Measurements from ENCODE around the gene FLT3.
"Not testable (repeated sequence)": the region's sequence is repeated elsewhere in the genome, so short reads cannot be mapped to it uniquely, and the experiment has no call there.

FLT3 gene

GRCh38 chr13:28100150-28101121 is at the start of gene FLT3:
FLT3 (minus strand) TSS chr13:28100576; CDS start chr13:28100510, 66 bp downstream.
- in situ Hi-C loops (cut with MboI; ENCODE audit: low sequenced_read_pairs), result no loop called here

DNA sequence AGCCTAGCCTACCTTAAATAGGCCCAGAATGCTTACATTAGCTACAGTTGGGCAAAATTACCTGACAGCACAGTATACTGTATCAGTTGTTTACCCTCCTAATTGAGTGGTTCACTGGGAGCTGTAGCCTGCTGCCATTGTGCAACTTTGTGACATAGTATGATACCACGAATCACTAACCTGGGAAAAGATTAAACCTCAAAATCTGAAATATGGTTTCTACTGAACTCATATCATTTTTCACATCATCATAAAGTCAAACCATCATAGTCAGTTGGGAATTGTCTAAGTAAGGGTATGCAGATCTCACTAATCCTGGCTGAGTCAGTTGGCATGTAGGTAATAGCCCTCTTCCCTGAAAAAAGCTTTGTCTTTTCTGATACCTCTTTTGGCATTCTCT is 47.1 kb upstream of the FLT3 start:
- in situ Hi-C loops (cut with MboI; ENCODE audit: low sequenced_read_pairs), result no loop called here

DNA sequence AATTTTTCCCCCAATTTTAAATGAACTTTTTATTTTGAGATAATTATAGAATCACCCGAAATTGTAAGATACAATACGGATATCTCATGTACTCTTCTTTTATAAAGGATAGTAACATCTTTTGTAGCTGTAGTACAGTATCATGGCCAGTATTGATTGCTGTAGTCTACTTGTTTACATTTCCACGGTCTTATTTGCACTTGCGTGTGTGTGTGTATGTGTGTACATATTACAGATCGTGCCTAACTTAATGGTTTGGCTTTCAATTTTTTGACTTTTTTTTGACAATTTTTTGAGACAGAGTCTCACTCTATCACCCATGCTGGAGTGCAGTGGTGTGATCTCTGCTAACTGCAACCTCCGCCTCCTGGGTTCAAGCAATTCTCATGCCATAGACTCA is 44.7 kb upstream of the FLT3 start:
- in situ Hi-C loops (cut with MboI; ENCODE audit: low sequenced_read_pairs), result no loop called here

DNA sequence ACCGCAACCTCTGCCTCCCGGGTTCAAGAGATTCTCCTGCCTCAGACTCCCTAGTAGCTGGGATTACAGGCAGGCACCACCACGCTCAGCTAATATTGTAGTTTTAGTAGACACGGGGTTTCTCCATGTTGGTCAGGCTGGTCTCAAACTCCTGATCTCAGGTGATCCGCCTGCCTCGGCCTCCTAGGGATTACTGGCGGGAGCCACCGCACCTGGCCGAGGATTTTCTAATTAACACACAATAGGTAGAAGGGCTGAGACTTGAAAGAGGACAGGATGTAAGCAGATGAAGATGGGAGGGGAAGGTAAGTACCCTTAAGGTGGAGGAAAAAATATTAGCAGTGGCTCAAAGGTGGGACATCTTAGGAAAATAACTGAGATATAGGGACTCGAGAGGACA is 41.2 kb upstream of the FLT3 start:
- in situ Hi-C loops (cut with MboI; ENCODE audit: low sequenced_read_pairs), result not testable (repeated sequence)

GRCh38 chr13:28140433-28141125 is 40.2 kb upstream of the FLT3 start:
- in situ Hi-C loops (cut with MboI; ENCODE audit: low sequenced_read_pairs), result no loop called here

- in situ Hi-C loops (cut with MboI; ENCODE audit: low sequenced_read_pairs), result no loop called here
Measured at GRCh38 chr13:28138756-28139470, 38.5 kb upstream of the FLT3 start.

GRCh38 chr13:28138012-28138755 is 37.8 kb upstream of the FLT3 start, which contains the start of gene PAN3:
PAN3 (plus strand) TSS chr13:28138545; CDS start chr13:28138658, 113 bp downstream.
- in situ Hi-C loops (cut with MboI; ENCODE audit: low sequenced_read_pairs), result no loop called here

- in situ Hi-C loops (cut with MboI; ENCODE audit: low sequenced_read_pairs), result no loop called here
Measured at GRCh38 chr13:28137596-28137995, 37.2 kb upstream of the FLT3 start.

GRCh38 chr13:28136916-28137315 is 36.5 kb upstream of the FLT3 start:
- in situ Hi-C loops (cut with MboI; ENCODE audit: low sequenced_read_pairs), result no loop called here

- in situ Hi-C loops (cut with MboI; ENCODE audit: low sequenced_read_pairs), result no loop called here
Measured at GRCh38 chr13:28131646-28132045, 31.3 kb upstream of the FLT3 start.

DNA sequence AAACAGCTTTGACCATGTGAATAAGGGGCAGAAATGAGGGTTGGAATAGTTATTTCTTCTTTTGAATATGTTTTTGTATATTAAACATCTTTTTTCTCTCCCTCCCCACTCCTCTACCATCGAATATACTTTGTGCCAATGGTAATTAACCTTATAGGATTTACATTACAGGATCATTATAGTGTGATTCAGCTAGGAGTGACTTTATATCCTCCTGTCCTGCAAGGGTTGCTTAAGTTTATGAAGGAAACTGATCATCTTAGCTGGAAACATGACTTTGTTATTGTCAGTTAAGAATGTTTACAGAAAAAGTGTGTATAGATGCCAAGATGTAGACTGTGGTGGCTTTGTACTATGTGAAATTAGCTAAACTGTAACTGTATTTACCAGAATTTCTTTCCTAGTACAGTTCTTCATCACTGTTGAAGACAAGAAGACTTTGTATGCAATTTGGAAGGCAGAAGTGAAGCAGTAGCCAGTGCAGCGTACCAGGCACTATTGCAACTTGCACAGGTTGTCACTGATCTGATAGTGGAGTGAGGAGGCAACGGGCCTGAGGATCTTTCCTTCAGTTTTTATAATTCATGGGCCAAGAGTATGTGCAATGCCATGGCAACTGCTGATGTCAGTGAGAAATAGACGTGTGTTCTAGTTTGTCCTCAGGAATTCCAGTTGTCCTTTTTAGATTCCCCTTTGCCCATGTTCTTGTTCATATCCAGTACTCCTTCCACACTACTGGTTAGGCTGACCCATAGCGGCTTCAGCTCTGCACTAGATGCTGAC is 29.7 kb upstream of the FLT3 start:
- in situ Hi-C loops (cut with MboI; ENCODE audit: low sequenced_read_pairs), result no loop called here

- in situ Hi-C loops (cut with MboI; ENCODE audit: low sequenced_read_pairs), result no loop called here
Measured at GRCh38 chr13:28128926-28129325, 28.6 kb upstream of the FLT3 start.

- in situ Hi-C loops (cut with MboI; ENCODE audit: low sequenced_read_pairs), result no loop called here
Measured at GRCh38 chr13:28128030-28128429, 27.7 kb upstream of the FLT3 start.

GRCh38 chr13:28121224-28121623 is 20.8 kb upstream of the FLT3 start:
- in situ Hi-C loops (cut with MboI; ENCODE audit: low sequenced_read_pairs), result no loop called here

- in situ Hi-C loops (cut with MboI; ENCODE audit: low sequenced_read_pairs), result no loop called here
Measured at GRCh38 chr13:28120317-28120716, 19.9 kb upstream of the FLT3 start.

DNA sequence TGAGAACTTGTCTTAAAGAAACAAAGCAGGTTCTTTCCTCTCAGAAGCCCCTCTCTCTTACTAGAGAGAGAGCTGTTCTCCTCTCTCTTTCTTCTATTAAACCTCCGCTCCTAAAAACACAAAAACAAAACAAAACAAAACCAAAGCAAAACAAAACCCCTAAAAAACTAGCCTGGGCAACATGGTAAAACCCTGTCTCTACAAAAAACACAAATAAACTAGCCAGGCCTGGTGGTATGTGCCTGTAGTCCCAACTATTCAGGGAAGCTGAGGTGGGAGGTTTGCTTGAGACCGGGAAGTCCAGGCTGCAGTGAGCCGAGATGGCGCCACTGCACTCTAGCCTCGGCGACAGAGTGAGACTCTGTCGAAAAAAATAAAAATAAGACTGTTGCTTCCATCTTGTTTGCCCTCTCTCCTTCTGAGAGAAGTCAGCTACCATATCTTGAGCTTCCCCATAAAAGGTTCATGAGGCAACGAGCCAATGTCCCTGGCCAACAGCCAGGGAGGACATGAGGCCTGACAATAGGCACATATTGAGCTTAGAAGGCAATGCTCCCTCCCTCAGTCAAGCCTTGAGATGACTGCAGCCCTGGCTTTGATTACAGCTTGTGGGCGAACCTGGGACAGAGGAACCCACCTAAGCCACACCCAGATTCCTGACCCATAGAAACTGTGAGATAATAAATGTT is 17.5 kb upstream of the FLT3 start:
- in situ Hi-C loops (cut with MboI; ENCODE audit: low sequenced_read_pairs), result no loop called here

GRCh38 chr13:28116736-28117135 is 16.4 kb upstream of the FLT3 start:
- in situ Hi-C loops (cut with MboI; ENCODE audit: low sequenced_read_pairs), result no loop called here

- in situ Hi-C loops (cut with MboI; ENCODE audit: low sequenced_read_pairs), result no loop called here
Measured at GRCh38 chr13:28110414-28110813, 10.0 kb upstream of the FLT3 start.

GRCh38 chr13:28106976-28107375 is 6.6 kb upstream of the FLT3 start:
- in situ Hi-C loops (cut with MboI; ENCODE audit: low sequenced_read_pairs), result no loop called here
